Right lung (tissue), 10 donors: Measurements from ENCODE around the gene PKMYT1. TPM values are rescaled to one million over a fixed set of nuclear protein-coding genes. Genes with fewer than 3 reads are reported as not detected.
A peak's percentile ranks its signal among the peaks of the same experiment; 100 is the strongest.

Source experiments
- DNase-seq, 2 donors: peaks; one replicate each; pipeline ENCODE4 v3.0.0-alpha.2; 2013
- long read RNA-seq, 8 donors: transcript quantifications; one replicate each; lab custom pipeline, GENCODE V29; 2026
- polyA plus RNA-seq, 5 donors: library from polyadenylated mRNA; unstranded; fragments of 120-200 nt; gene quantifications; one replicate each; pipeline versions ENCODE4 v1.2.1 to v1.2.3, GENCODE V29; 2013; ENCODE audit warnings: inconsistent platforms in 1 of 5, low replicate concordance in 1 of 5; ENCODE audit not compliant: insufficient read length in 5 of 5, insufficient read depth in 1 of 5

Gene PKMYT1
- polyA plus RNA-seq: 10 to 100 TPM; 14.5 to 22.9 (median 15.4) TPM
- long read RNA-seq, donor 1, partial matches to known transcripts: 0 of 5 reads
- long read RNA-seq, donor 1, other reads (novel, unspliced or antisense): 0 of 5 reads
- long read RNA-seq, donor 2, partial matches to known transcripts: 0 of 10 reads
- long read RNA-seq, donor 2, other reads (novel, unspliced or antisense): 5 of 10 reads
- long read RNA-seq, donor 3, partial matches to known transcripts: 29 of 39 reads
- long read RNA-seq, donor 3, other reads (novel, unspliced or antisense): 7 of 39 reads
- long read RNA-seq, donor 4, partial matches to known transcripts: 0 of 2 reads
- long read RNA-seq, donor 4, other reads (novel, unspliced or antisense): 0 of 2 reads
- long read RNA-seq, donor 5, partial matches to known transcripts: 36 of 38 reads
- long read RNA-seq, donor 5, other reads (novel, unspliced or antisense): 0 of 38 reads
- long read RNA-seq, donor 6, partial matches to known transcripts: 0 of 7 reads
- long read RNA-seq, donor 6, other reads (novel, unspliced or antisense): 0 of 7 reads
- long read RNA-seq, donor 7, partial matches to known transcripts: 0 of 3 reads
- long read RNA-seq, donor 7, other reads (novel, unspliced or antisense): 0 of 3 reads
- long read RNA-seq, donor 8, partial matches to known transcripts: 0 of 2 reads
- long read RNA-seq, donor 8, other reads (novel, unspliced or antisense): 0 of 2 reads

- peak; percentile 91 for DNase-seq
These were observed at the start of gene PKMYT1 for GRCh38 chr16:2980227-2981176. Gene PKMYT1, minus strand, starts transcription at chr16:2980446. Its CDS starts 789 bp downstream, at chr16:2979657.

- no peak for DNase-seq
These were observed 49.4 kb upstream of the PKMYT1 start for GRCh38 chr16:3029491-3030221.

- DNase-seq: no peak
These were observed 48.6 kb upstream of the PKMYT1 start for GRCh38 chr16:3028716-3029319.

- DNase-seq: peak in 1 of 2 donors; percentile 72
These were observed 47.9 kb upstream of the PKMYT1 start for GRCh38 chr16:3027983-3028715.

- DNase-seq: no peak
These were observed 47.2 kb upstream of the PKMYT1 start for GRCh38 chr16:3027489-3027795.

GRCh38 chr16:3026609-3027488 lies 46.6 kb upstream of the PKMYT1 start:
- no peak for DNase-seq

- no peak for DNase-seq
These were observed 45.7 kb upstream of the PKMYT1 start for GRCh38 chr16:3026003-3026378.

GRCh38 chr16:3025032-3026002 lies 45.1 kb upstream of the PKMYT1 start:
- no peak for DNase-seq

- peak; percentile 94 to 95 for DNase-seq
These were observed 43.6 kb upstream of the PKMYT1 start, which contains the start of the genes HCFC1R1 and THOC6 for GRCh38 chr16:3023669-3024478. Gene HCFC1R1, minus strand, starts transcription at chr16:3023942. Its CDS starts 1 bp downstream, at chr16:3023941. Gene THOC6, plus strand, starts transcription at chr16:3024035. Its CDS starts 292 bp downstream, at chr16:3024327.

GRCh38 chr16:3023415-3023668 lies 43.1 kb upstream of the PKMYT1 start:
- DNase-seq: no peak

GRCh38 chr16:3022684-3023414 lies 42.6 kb upstream of the PKMYT1 start:
- no peak for DNase-seq

- DNase-seq: no peak
These were observed 42.0 kb upstream of the PKMYT1 start for GRCh38 chr16:3022208-3022683.

GRCh38 chr16:3021449-3022207 lies 41.4 kb upstream of the PKMYT1 start:
- no peak for DNase-seq

- no peak for DNase-seq
These were observed 40.6 kb upstream of the PKMYT1 start for GRCh38 chr16:3020604-3021448.
